ENCODE data around the gene TEKT5. TPM values are rescaled to one million over a fixed set of nuclear protein-coding genes. Genes with fewer than 3 reads are reported as not detected.

TEKT5 gene
- total RNA-seq, 2 experiments from 2014 or later: 0.18 TPM; not detected in 1

DNA sequence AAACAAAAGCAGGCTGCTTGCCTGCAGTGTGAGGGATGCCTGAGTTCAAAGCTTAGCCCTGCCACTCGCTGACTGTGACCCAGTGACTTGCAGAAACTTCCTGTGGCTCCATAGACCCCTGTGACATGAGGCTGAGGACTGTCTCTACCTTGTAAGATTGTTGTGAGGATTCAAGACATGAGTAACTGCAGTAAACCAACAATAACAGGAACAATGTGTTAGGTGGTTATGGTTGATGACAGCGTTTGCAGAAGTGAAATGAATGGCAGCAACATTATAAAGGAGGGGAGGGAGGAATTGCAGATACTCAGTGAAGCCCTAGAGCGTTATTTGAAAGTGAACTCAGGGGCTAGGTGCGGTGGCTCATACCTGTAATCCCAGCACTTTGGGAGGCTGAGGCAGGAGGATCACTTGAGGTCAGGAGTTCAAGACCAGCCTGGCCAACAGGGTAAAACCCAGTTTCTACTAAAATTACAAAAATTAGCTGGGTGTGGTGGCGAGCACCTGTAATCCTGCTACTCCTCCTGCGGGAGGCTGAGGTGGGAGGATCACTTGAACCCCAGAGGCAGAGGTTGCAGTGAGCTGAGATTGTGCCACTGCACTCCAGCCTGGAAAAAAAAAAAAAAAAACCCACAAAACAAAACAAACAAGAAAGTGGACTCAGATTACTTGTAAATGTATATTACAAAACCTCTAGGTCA lies 80.8 kb downstream of the TEKT5 start:
- Mint-ChIP-seq H3K4me1 (no peaks in the 10 kb centered on the region), H3K36me3 (no peaks in the 10 kb centered on the region), H3K27ac (no peak overlapping the region), H3K9me3 (ENCODE audit: low read depth) (no peaks in the 10 kb centered on the region), H3K4me3 (no peak overlapping the region), H3K27me3 (peaks cover 6% of the 10 kb centered on the region)
- ATAC-seq (no peak), DNase-seq (no peak)
- CTCF ChIA-PET: no interaction called here

DNA sequence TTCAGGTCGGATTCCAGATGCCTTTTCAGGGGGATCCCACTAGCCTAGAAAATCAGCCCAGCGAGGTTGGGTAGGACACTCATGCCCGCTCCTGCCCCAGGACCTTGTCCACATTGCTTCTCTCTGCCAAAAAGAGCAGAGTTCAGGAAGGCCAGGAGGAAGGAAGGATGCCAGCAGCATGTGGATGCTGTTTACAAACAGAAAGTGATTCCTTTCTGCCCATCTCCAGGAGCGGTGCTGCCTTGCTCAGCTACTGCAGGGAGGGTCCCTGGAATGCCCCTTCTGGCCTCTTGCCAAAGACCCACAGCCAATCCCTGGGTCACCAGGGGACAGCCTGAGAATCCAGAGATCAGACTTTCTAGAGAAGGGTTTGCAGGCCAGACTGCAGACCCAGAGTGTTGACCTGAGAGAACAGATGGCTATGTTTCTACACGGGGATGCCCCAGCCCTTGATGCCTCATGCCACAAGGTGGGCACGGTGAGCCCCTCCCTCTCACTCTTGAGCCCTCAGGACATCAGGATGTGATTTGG lies 82.0 kb downstream of the TEKT5 start:
- no peak for DNase-seq
- ATAC-seq: no peak
- Mint-ChIP-seq H3K27ac (no peak overlapping the region), H3K4me3 (no peak overlapping the region), H3K36me3 (no peaks in the 10 kb centered on the region), H3K9me3 (ENCODE audit: low read depth) (no peaks in the 10 kb centered on the region), H3K4me1 (no peaks in the 10 kb centered on the region), H3K27me3 (no peaks in the 10 kb centered on the region)
- CTCF ChIA-PET: no interaction called here

DNA sequence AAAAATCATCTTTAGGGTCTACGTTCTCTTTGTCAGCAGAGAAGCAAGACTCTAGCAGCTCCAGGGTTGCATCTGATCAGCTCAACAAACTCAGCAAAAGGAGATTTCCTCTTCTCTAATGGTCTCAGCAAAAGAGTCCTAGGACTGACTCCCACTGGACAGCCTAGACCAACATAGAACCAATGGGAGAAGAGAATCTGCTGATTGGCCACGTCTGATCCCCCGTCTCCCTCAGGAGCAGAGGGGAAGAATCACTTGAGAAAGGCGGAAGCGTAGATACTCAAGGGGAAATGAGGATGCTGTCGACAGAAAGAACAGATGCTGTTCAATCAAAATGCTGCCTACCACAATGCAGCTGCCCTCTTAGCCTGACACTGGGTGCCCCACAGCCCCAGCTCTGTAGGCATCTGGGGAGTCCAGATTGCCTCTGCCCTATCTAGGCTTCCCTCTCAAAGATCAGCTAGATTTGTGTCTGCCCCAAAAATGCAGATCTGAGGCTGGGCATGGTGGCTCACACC lies 82.8 kb downstream of the TEKT5 start:
- Mint-ChIP-seq H3K4me3 (no peak overlapping the region), H3K27ac (no peak overlapping the region), H3K27me3 (no peaks in the 10 kb centered on the region), H3K4me1 (no peaks in the 10 kb centered on the region), H3K9me3 (ENCODE audit: low read depth) (no peaks in the 10 kb centered on the region), H3K36me3 (no peaks in the 10 kb centered on the region)
- ATAC-seq (no peak), DNase-seq (no peak)
- CTCF ChIA-PET: no interaction called here

DNA sequence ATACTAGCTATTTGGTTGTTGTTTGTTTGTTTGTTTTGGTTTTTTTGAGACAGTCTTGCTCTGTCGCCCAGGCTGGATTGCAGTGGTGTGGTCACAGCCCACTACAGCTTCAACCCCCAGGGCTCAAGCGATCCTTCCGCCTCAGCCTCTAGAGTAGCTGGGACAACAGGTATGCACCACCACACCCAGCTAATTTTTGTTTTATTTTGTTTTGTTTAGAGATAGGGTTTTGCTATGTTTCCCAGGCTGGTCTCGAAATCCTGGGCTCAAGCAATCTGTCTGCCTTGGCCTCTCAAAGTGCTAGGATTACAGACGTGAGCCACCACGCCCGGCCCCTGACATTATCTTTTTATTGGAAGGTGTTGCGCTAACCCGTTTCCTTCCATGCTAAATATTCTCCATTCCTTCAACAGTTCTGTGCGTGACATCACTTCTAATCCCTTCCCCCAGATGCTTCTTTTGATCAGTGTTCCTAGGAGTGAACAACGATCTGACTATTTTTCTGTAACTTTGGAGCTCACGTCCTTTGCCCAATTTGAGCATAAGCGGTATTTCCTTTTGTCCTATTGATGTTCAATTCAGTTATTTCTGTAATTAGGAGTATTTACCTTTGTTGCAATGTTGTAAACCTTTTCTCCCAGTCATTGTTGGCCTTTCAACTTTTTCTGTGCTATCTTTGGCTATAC lies 84.1 kb downstream of the TEKT5 start:
- no peak overlapping the region for H3K27ac Mint-ChIP-seq
- no peaks in the 10 kb centered on the region for H3K27me3 Mint-ChIP-seq
- H3K36me3 Mint-ChIP-seq: no peaks in the 10 kb centered on the region
- no peaks in the 10 kb centered on the region for H3K4me1 Mint-ChIP-seq
- H3K9me3 Mint-ChIP-seq (ENCODE audit: low read depth): no peaks in the 10 kb centered on the region
- no peak overlapping the region for H3K4me3 Mint-ChIP-seq
- CTCF ChIA-PET: no interaction called here
- ATAC-seq (no peak), DNase-seq (no peak)

DNA sequence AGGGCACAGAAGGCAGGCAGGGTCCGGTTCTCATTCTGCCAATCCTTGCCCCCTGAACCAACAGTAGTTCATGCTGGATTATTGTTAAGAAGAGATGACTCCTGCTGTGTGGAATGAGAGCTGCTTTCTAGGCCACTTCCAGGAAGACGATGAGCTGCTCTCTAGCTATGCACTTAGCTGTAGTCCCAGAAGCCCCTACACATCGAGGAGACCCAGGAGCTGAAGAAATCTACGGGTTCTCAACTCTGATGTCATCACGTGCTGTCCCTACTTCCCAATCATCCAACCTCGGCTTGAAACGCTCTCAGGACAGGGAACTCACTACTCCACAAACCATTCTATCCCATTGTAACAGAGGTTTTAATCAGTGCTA lies 85.3 kb downstream of the TEKT5 start:
- CTCF ChIA-PET: no interaction called here
- no peak overlapping the region for H3K27ac Mint-ChIP-seq
- no peak overlapping the region for H3K4me3 Mint-ChIP-seq
- no peaks in the 10 kb centered on the region for H3K4me1 Mint-ChIP-seq
- ATAC-seq (no peak), DNase-seq (no peak)
- no peaks in the 10 kb centered on the region for H3K27me3 Mint-ChIP-seq
- no peaks in the 10 kb centered on the region for H3K36me3 Mint-ChIP-seq
- no peaks in the 10 kb centered on the region for H3K9me3 Mint-ChIP-seq (ENCODE audit: low read depth)

DNA sequence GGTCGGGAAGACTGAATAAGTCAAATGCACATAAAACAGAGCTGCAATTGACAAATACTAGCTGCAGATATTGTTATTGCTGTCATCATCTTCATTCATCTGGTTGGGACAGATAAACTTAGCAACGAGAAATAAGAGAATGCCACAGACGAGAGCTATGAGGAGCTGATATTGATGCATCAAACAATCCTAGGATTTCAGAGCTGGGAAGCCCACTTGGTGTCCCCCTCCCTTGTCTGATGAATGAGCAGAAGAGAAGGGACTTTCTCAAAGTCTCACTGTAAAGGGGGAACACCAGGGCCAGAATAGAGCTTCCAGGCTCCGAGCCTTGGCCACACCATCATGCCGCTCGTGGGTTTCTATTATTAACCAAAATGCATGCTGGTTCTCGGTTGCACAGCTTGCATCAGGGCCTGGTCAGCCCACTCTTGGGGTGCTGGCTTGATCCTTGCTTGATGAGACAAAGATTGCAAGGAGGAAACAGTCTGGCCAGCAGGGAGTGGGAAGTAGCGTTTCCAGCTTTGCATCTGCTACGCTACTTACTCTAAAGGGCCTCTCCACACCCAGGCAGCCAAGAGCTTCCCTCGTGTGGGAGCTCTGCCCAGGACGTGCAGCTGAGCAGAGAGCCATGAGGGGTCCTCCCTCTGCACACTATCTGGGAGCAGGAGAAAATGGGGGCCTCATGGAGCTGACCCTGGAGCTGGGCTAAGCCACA lies 85.9 kb downstream of the TEKT5 start:
- CTCF ChIA-PET: no interaction called here
- no peak overlapping the region for H3K27ac Mint-ChIP-seq
- no peaks in the 10 kb centered on the region for H3K9me3 Mint-ChIP-seq (ENCODE audit: low read depth)
- no peak for DNase-seq
- no peaks in the 10 kb centered on the region for H3K4me1 Mint-ChIP-seq
- H3K4me3 Mint-ChIP-seq: no peak overlapping the region
- ATAC-seq: no peak
- no peaks in the 10 kb centered on the region for H3K36me3 Mint-ChIP-seq
- H3K27me3 Mint-ChIP-seq: no peaks in the 10 kb centered on the region

DNA sequence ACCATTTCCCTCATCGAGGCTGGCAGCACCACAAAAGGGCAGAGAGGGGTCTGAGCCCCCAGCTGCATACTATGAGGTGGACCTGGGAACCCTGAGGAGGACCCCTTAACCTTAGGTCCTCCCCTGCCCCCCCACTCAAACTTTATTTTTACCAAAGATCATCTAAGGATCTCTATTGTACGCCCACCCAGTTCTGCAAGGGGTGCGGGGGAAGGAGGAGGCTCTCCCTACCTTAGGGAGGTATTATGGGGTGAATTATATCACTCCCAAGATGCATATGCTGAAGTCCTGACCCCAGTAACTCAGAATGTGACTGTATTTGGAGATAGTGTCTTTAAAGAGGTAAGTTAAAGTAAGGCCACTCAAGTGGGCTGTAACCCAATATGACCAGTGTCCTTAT lies 87.6 kb downstream of the TEKT5 start:
- H3K4me3 Mint-ChIP-seq: no peak overlapping the region
- H3K36me3 Mint-ChIP-seq: no peaks in the 10 kb centered on the region
- DNase-seq: no peak
- CTCF ChIA-PET: no interaction called here
- H3K9me3 Mint-ChIP-seq (ENCODE audit: low read depth): no peaks in the 10 kb centered on the region
- H3K4me1 Mint-ChIP-seq: no peaks in the 10 kb centered on the region
- H3K27me3 Mint-ChIP-seq: no peaks in the 10 kb centered on the region
- H3K27ac Mint-ChIP-seq: no peak overlapping the region
- ATAC-seq: no peak

DNA sequence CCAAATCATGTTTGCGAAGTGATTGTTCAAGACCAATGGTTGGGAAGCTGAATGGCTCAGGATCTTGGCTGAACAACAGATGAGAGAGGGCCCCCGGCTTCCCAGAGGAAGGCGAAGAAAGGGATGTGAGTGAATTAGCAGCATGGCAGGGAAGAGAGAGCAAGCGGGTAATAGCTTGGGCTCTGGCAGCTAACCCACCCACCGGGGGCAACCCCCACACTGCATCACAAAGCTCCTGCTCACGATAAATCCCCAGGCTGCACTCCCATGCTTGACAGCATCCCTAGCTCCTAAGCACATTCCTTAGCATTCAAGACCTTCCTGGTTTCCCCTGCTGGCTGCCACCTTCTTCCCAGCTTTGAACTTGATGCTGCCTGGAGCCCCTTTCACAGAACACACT lies 88.1 kb downstream of the TEKT5 start:
- H3K4me1 Mint-ChIP-seq: no peaks in the 10 kb centered on the region
- ATAC-seq (no peak), DNase-seq (no peak)
- CTCF ChIA-PET: no interaction called here
- H3K36me3 Mint-ChIP-seq: no peaks in the 10 kb centered on the region
- H3K9me3 Mint-ChIP-seq (ENCODE audit: low read depth): no peaks in the 10 kb centered on the region
- no peaks in the 10 kb centered on the region for H3K27me3 Mint-ChIP-seq
- no peak overlapping the region for H3K27ac Mint-ChIP-seq
- no peak overlapping the region for H3K4me3 Mint-ChIP-seq

DNA sequence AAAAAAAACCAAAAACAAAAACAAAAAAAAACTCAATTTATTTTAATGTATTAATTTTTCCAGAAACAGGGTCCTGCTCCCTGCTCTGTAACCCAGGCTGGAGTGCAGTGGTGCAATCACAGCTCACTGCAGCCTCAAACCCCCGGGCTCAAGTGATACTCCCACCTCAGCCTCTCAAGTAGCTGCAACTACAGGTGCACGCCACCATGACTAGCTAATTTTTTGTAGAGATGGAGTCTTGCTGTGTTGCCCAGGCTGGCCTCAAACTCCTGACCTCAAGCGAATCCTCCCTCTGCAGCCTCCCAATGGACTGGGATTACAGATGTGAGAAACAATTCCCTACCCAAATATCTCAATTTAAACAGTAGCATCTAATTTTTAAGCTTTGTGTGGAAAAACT lies 89.1 kb downstream of the TEKT5 start:
- Mint-ChIP-seq H3K27me3 (no peaks in the 10 kb centered on the region), H3K4me3 (no peak overlapping the region), H3K9me3 (ENCODE audit: low read depth) (no peaks in the 10 kb centered on the region), H3K36me3 (no peaks in the 10 kb centered on the region), H3K27ac (no peak overlapping the region), H3K4me1 (no peaks in the 10 kb centered on the region)
- ATAC-seq (no peak), DNase-seq (no peak)
- CTCF ChIA-PET: no interaction called here

DNA sequence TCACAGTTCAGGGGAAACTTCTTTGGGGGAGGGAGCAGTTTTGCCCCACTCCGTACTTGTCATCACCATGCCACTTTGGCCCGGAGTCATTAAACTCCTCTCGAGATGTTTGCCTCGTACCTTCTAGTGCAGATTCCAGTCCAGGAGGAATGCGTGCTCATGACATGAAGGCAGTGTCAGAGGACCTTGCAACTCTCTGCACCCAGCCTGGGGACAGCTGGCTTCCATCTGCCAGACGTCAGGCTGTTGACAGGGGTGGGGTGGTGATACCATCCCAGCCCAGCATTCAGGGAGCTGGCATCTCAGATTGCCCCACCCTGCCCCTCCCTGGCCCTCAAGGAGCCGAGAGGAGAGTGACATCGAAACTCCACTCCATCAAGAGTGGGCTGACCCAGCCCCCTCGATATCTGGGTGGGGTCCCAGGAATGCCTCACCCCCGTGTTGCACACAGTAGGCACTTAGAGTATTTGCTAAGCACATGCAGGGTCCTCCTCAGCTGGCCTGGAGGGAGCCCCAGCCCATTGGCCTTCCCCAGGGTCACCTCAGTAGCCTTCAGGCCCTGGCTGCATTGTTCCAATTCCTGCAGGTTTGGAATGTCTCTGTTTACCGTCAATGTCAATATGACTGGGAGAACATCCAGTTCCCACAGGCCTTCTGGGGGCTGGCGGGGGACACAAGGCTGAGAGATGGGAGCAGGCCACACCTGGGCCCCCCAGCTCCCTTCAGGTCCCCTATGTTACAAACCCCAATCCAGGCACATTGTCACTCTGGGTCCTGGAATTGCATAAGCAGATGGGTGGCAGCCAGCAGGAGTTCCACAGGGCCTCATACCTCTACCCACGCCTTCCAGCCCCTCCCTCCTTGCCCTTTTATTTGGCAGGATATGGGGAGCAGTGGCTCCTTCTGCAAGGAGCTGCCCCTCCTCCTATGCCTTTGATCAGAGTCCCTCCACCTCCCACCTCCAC lies 93.0 kb downstream of the TEKT5 start:
- Mint-ChIP-seq H3K27ac (no peak overlapping the region), H3K27me3 (peaks cover 5% of the 10 kb centered on the region), H3K4me1 (no peaks in the 10 kb centered on the region), H3K36me3 (no peaks in the 10 kb centered on the region), H3K4me3 (no peak overlapping the region), H3K9me3 (ENCODE audit: low read depth) (no peaks in the 10 kb centered on the region)
- DNase-seq (no peak), ATAC-seq (no peak)
- CTCF ChIA-PET: no interaction called here

DNA sequence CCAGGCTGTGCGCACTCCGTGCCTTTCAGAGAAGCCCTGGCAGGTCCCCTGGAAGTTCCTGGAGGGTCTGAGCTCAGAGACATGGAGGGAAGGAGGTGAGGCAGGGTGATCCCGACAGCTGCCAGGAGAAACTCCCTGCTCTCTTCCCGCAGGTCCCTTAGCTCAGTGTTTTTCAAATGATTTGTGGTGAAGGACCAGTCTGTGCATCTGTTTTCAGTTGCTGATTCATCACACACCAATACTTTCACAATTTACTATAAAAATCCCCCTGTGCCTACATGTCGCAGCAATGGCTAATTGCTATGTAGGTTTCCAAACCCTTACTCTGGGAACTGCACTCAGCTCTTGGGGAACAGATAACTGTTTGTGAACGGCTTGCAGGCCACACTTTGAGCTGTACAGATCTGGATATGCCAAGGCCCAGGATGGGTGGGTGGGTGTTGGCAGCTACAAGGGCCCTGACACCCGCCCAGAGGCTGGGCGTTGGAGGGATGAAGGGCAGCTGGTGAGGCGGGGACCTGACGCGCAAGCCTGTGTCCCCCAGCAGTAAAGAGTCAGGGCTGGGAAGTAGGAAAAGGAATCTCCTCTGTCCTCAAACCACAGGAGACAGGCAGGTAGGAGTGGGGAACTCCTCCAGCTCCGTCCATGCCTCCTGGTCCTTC lies 93.8 kb downstream of the TEKT5 start:
- CTCF ChIA-PET: no interaction called here
- no peak overlapping the region for H3K27ac Mint-ChIP-seq
- no peaks in the 10 kb centered on the region for H3K9me3 Mint-ChIP-seq (ENCODE audit: low read depth)
- H3K27me3 Mint-ChIP-seq: peaks cover 5% of the 10 kb centered on the region
- ATAC-seq: no peak
- no peaks in the 10 kb centered on the region for H3K4me1 Mint-ChIP-seq
- H3K4me3 Mint-ChIP-seq: no peak overlapping the region
- no peaks in the 10 kb centered on the region for H3K36me3 Mint-ChIP-seq
- DNase-seq: no peak

DNA sequence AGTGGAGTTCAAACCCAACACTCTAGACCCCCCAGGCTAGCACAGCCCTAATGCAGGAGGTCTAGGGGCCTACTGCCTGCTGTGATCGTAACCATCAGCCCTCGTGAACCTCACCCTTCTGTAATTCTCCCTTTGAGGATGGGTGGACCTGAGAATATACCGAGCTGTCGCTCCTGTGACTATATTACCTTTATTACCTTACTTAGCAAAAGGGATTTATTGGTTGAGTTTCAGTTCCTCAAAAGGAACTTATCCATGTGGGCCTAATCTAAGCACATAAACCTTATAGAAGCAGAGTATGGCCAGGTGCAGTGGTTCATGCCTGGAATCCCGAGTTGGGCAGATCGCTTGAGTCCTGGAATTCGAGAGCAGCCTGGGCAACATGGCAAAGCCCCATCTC lies 95.1 kb downstream of the TEKT5 start:
- CTCF ChIA-PET: no interaction called here
- ATAC-seq (no peak), DNase-seq (no peak)
- H3K27me3 Mint-ChIP-seq: peaks cover 5% of the 10 kb centered on the region
- H3K36me3 Mint-ChIP-seq: no peaks in the 10 kb centered on the region
- no peak overlapping the region for H3K4me3 Mint-ChIP-seq
- H3K9me3 Mint-ChIP-seq (ENCODE audit: low read depth): no peaks in the 10 kb centered on the region
- no peaks in the 10 kb centered on the region for H3K4me1 Mint-ChIP-seq
- no peak overlapping the region for H3K27ac Mint-ChIP-seq

DNA sequence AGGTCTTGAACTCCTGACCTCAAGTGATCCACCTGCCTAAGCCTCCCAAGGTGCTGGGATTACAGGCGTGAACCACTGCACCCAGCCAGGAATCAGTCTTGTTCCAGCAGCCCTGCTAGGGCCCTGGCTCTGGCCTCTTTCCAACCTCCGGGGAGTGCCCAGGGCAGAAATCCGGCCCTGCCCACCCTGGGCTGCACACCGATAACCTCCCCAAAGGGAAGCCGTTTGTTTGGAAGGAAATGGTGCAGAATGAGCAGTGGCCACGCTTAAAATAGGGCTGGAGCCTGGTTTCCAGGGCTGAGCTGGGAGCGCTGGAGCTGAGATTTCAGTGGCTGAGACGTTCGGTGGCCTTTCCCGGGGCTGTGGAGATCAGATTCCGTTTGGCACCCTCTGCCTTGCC lies 96.6 kb downstream of the TEKT5 start:
- CTCF ChIA-PET: no interaction called here
- DNase-seq (no peak), ATAC-seq (no peak)
- Mint-ChIP-seq H3K4me3 (no peak overlapping the region), H3K4me1 (no peaks in the 10 kb centered on the region), H3K27me3 (peaks cover 5% of the 10 kb centered on the region), H3K27ac (no peak overlapping the region), H3K36me3 (no peaks in the 10 kb centered on the region), H3K9me3 (ENCODE audit: low read depth) (no peaks in the 10 kb centered on the region)

Data from activated CD8-positive, alpha-beta memory T cell treated with anti-CD3 and anti-CD28 coated beads, Interleukin-2, amount 10 ng/mL, durations not matched to agents 7 days and 5 days (primary cell).